ENCODE results near the gene PDXK.

PDXK gene

DNA sequence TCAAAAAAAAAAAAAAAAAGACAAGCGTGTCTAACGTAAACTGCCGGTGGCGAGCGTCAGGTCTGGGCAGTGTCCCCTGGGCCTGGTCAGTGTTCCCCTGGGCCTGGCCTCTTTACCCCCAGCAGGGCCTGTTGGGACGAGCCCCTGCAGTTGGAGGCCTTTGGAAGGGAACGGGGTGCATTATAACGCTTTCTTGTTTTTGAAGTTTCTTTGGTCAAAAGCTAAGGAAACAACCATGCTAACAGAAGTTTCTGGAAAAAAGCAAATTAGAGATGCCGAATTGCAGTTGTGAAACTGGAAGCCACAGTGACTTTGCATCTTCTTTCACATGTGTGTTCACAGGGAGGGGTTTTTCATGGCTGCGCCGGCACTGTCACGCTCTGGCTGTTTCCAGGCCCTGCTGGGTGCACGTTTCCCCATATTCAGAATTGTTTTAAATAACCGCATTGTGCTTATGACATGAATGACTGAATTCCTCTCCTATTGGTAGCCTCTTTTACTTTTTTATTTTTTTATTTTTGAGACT lies 86.4 kb downstream of the PDXK start:
- peak; percentile 24 for DNase-seq (ENCODE audit: low read depth)

DNA sequence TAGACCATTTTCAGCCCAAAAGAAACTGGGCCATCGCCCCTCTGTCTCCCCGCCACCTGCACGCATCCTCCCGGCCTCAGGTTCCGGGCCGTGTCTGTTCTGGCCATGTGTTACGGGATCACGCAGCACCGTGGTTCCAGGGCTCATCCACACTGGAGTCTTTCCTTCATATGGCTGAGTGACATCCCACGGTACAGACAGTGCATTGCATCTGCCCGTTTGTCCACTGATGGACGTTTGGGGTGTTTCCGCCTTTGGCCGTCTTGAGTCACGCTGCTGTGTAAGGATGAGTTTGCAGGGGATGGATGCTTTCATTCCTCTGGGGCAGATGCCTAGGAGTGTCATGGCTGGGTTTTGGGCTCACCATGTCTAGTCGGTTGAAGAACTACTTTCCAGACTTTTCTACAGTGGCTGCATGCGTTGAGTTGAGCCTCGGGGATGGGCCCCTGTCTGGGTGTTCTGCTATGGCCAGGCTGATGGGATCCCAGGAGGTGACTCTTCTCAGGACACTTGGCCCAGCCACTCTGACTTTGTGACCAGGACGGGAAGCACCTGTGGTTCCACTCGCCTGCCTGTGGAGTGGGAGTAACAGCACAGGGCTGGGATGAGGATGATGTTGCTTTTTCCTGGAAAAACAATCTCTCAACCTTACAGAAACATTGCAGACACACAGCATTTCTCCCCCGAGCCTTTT lies 87.2 kb downstream of the PDXK start:
- DNase-seq (ENCODE audit: low read depth): no peak

- no peak for DNase-seq (ENCODE audit: low read depth)
Measured at GRCh38 chr21:43808367-43808766, 89.4 kb downstream of the PDXK start.

GRCh38 chr21:43808832-43809251 lies 89.9 kb downstream of the PDXK start:
- DNase-seq (ENCODE audit: low read depth): no peak

DNA sequence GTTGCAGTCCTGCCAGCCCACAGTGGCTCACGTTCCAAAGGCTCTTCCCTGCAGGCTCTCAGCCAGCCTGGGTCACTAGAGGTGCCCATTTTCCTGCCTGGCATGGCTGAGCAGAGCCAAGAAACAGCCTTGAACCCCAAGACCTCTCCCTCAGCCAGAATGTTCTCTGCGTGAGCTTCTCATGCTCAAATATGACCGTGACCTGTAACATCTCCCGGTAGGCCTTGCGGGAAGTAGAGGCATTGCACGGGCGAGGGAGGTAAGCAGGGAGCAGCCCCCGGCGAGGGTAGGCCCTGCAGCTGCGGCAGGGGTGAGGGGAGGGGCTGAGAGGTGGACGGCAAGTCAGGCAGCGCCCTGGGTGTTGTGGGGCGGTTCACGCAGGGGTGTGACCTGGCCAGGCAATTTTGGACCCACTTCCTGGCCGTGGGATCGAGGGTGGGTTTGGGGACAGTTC lies 90.4 kb downstream of the PDXK start:
- DNase-seq (ENCODE audit: low read depth): no peak

DNA sequence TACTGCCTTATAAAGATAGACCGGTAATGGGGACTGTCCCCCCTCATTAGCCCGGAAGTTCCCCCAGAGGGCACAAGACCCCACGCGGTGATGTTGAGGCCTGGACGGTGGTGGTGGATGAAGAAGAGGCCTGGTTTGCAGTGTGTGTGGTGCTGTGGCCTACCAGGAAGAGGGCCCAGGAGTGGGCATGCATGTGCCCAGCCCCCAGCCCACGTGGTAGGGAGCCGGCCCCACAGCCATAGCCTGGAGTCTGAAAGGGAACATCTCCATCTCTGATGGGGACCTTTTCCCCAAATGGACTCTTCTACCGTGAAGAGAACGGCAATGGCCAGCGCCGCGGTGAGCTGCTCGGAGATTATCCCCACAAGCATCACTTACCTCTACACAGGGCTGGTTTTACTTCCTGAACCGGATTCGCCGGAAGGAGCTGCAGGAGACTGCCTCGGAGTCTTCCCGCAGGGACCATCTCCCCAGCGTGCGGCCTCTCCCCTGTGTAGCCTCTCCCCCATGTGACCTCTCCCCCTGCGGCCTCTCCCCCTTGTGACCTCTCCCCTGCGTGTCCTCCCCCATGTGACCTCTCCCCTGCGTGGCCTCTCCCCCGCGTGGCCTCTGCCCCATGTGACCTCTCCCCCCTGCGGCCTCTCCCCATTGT lies 91.0 kb downstream of the PDXK start:
- DNase-seq (ENCODE audit: low read depth): no peak

DNA sequence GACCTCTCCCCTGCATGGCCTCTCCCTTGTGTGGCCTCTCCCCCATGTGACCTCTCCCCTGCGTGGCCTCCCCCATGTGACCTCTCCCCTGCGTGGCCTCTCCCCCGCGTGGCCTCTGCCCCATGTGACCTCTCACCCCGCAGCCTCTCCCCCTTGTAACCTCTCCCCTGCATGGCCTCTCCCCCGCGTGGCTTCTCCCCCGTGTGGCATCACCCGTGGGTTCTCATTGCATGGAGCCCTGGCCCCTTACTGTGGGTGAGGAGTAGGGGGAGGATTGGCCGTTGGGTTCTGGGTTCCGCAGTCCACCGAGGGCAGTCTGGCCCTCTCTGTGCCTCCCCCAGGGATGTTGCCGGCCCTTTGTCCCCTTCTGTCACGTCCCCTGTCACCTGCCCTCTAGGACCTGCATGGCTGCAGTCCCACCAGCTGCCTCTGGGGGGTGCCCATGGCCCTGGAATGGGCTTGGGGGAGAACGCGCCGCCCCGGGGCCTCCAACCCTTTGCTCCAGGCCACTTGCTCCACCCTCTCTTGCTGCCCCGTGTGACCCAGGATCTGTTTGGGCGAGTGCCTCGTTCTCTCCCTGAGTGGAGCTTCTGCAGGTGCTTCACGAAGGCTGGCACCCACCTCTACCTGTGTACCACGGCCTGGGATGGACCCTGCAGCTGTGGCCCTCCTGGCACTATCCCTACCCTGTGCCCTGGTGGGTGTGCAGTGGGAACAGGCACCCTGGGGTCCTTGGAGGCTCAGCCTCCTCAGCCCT lies 91.8 kb downstream of the PDXK start:
- DNase-seq (ENCODE audit: low read depth): peak; percentile 49

GRCh38 chr21:43811262-43812105 lies 92.6 kb downstream of the PDXK start:
- no peak for DNase-seq (ENCODE audit: low read depth)
